ENCODE data around the gene EWSR1. TPM values are rescaled to one million over a fixed set of nuclear protein-coding genes. Genes with fewer than 3 reads are reported as not detected.

Gene EWSR1
- total and polyA plus RNA-seq, 8 donors, result 125 to 352 (median 335) TPM

DNA sequence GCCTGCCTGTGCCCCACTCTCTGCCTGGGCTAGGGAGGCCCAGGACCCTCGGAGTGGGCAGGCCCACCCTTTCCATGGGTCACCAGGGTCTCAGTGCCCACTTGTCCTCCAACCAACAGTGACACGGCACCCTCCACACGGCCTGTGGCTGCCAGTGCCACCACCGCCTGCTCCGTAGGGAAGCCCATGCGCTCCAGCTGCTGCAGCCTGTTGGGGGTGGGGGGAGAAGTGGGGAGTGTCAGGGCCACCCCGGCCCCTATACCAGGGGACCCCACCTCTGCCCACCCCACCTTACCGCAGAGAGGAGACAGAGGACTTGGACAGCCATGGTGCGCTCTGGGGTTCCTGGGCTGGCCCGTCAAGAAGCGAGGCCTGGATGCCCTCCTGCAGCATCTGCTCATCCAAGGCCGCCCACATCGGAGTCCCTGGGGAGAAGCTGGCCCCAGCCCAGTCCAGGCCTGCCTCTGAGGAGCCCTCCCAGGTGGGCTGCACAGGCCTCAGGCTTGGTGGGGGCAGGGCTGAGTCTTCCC, 8.0 kb upstream of the EWSR1 start:
- intact Hi-C loops (cut with DNase I), result no loop called here
- Histone ChIP-seq H3K27ac (no peak overlapping the region), H3K4me1 (no peaks in the 10 kb centered on the region), H3K9me3 (no peaks in the 10 kb centered on the region), H3K4me3 (no peak overlapping the region), H3K27me3 (no peaks in the 10 kb centered on the region), H3K36me3 (peaks cover 0 to 38% of the 10 kb centered on the region in 2 donors)
- DNase-seq, result no peak
- no peak for ATAC-seq
- TF ChIP-seq, protein P1, sequence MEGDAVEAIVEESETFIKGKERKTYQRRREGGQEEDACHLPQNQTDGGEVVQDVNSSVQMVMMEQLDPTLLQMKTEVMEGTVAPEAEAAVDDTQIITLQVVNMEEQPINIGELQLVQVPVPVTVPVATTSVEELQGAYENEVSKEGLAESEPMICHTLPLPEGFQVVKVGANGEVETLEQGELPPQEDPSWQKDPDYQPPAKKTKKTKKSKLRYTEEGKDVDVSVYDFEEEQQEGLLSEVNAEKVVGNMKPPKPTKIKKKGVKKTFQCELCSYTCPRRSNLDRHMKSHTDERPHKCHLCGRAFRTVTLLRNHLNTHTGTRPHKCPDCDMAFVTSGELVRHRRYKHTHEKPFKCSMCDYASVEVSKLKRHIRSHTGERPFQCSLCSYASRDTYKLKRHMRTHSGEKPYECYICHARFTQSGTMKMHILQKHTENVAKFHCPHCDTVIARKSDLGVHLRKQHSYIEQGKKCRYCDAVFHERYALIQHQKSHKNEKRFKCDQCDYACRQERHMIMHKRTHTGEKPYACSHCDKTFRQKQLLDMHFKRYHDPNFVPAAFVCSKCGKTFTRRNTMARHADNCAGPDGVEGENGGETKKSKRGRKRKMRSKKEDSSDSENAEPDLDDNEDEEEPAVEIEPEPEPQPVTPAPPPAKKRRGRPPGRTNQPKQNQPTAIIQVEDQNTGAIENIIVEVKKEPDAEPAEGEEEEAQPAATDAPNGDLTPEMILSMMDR (IDR thresholded peaks at IDR 0.05), result no peak

GRCh38 chr22:29260601-29261315, 7.3 kb upstream of the EWSR1 start:
- TF ChIP-seq, protein P1 (IDR thresholded peaks at IDR 0.05), result no peak
- no peak overlapping the region for H3K27ac ChIP-seq
- H3K4me1 ChIP-seq, result no peaks in the 10 kb centered on the region
- H3K27me3 ChIP-seq, result no peaks in the 10 kb centered on the region
- DNase-seq (no peak), ATAC-seq (no peak)
- H3K4me3 ChIP-seq, result no peak overlapping the region
- H3K9me3 ChIP-seq, result no peaks in the 10 kb centered on the region
- intact Hi-C loops (cut with DNase I), result no loop called here
- peaks cover 0 to 43% of the 10 kb centered on the region in 2 donors for H3K36me3 ChIP-seq

- DNase-seq (no peak), ATAC-seq (no peak)
- intact Hi-C loops (cut with DNase I), result no loop called here
- Histone ChIP-seq H3K36me3 (peaks cover 0 to 43% of the 10 kb centered on the region in 2 donors), H3K27ac (no peak overlapping the region), H3K4me3 (no peak overlapping the region), H3K4me1 (peaks cover 0 to 17% of the 10 kb centered on the region in 2 donors), H3K27me3 (no peaks in the 10 kb centered on the region), H3K9me3 (no peaks in the 10 kb centered on the region)
- TF ChIP-seq, protein P1 (IDR thresholded peaks at IDR 0.05), result no peak
Measured at GRCh38 chr22:29263791-29264276, 4.2 kb upstream of the EWSR1 start.

- no peaks in the 10 kb centered on the region for H3K27me3 ChIP-seq
- DNase-seq, result no peak
Measured at GRCh38 chr22:29265305-29265704, 2.8 kb upstream of the EWSR1 start.

DNA sequence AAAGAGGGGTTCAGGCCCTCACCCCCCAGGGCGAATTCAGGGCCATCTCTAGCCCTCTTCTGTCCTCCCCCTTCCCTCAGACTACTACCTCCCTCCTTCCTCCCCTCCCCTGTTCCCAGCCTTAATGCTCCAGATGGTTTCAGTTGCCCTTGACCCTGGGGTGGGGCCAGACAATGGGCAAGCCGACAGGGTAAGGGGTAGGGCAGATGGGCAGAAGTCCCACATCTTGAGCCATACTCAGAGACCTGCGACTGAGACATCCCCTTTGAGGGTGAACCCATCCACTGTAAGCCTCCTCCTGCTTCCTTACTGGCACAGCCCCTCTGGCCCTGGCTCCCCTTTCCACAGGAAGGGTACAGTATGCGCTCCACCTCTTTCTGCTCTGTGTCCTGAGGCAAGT, 2.1 kb upstream of the EWSR1 start:
- H3K4me1 ChIP-seq, result peaks cover 17 to 36% of the 10 kb centered on the region in 2 donors
- intact Hi-C loops (cut with DNase I), result no loop called here
- DNase-seq, result no peak
- no peak for ATAC-seq
- H3K4me3 ChIP-seq, result no peak overlapping the region
- peaks cover 0 to 23% of the 10 kb centered on the region in 2 donors for H3K36me3 ChIP-seq
- TF ChIP-seq, protein P1 (IDR thresholded peaks at IDR 0.05), result no peak
- H3K27me3 ChIP-seq, result no peaks in the 10 kb centered on the region
- H3K9me3 ChIP-seq, result no peaks in the 10 kb centered on the region
- peak overlapping the region in 1 of 2 donors; percentile 98 for H3K27ac ChIP-seq

More at GRCh38 chr22:29265305-29265704, 2.8 kb upstream of the EWSR1 start:
- Histone ChIP-seq H3K27ac (no peak overlapping the region), H3K36me3 (peaks cover 0 to 30% of the 10 kb centered on the region in 2 donors), H3K9me3 (no peaks in the 10 kb centered on the region), H3K4me1 (peaks cover 10 to 30% of the 10 kb centered on the region in 2 donors), H3K4me3 (no peak overlapping the region)
- TF ChIP-seq, protein P1 (IDR thresholded peaks at IDR 0.05), result no peak
- ATAC-seq, result no peak
- intact Hi-C loops (cut with DNase I), result no loop called here
